HepG2 (cell line): Measurements from ENCODE around the gene M1AP. TPM values are rescaled to one million over a fixed set of nuclear protein-coding genes. Genes with fewer than 3 reads are reported as not detected.

ENCODE experiments used
- ATM ChIP-seq: fragments of 450-650 bp; IDR thresholded peaks from 2 replicates; pipeline ENCODE4 v1.7.1; 2017; ENCODE audit warnings: mild to moderate bottlenecking, borderline replicate concordance
- ETV6 ChIP-seq: sonication (generic); formaldehyde crosslinking; conservative IDR thresholded peaks from 2 replicates; pipeline ENCODE4 v1.4.0; 2020; ENCODE audit warnings: missing genetic modification reagents
- IKZF5 ChIP-seq: IDR thresholded peaks from 2 replicates; pipeline ENCODE4 v1.6.1; 2018; ENCODE audit warnings: missing genetic modification reagents, mild to moderate bottlenecking, missing compliant biosample characterization
- KAT8 ChIP-seq: IDR thresholded peaks from 2 replicates; pipeline ENCODE4 v1.6.1; 2016; ENCODE audit warnings: missing genetic modification reagents, missing compliant biosample characterization
- KLF16 ChIP-seq, 2 experiments: sonication (generic) in 1 of 2; formaldehyde crosslinking in 1 of 2; IDR thresholded peaks; 2 replicates each; pipeline versions ENCODE4 v1.6.1 to v1.8.0; 2016 to 2023; ENCODE audit warnings: missing genetic modification reagents in 2 of 2, missing compliant biosample characterization in 1 of 2
- MAFG ChIP-seq: sonication (generic); formaldehyde crosslinking; IDR thresholded peaks from 2 replicates; pipeline ENCODE4 v1.5.1; 2020; ENCODE audit warnings: mild to moderate bottlenecking, missing genetic modification reagents
- MAX ChIP-seq: IDR thresholded peaks from 2 replicates; pipeline ENCODE4 v1.6.1; 2012; ENCODE audit warnings: inconsistent platforms
- MBNL3 ChIP-seq: fragments of 250-450 bp; sonication (Bioruptor Pico); conservative IDR thresholded peaks from 2 replicates; pipeline ENCODE4 v1.8.0; 2022; ENCODE audit warnings: mild to moderate bottlenecking, inconsistent platforms
- MTF2 ChIP-seq: sonication (generic); formaldehyde crosslinking; IDR thresholded peaks from 2 replicates; pipeline ENCODE4 v1.5.0; 2020; ENCODE audit warnings: missing genetic modification reagents, borderline replicate concordance
- NFIC ChIP-seq: IDR thresholded peaks from 2 replicates; pipeline ENCODE4 v1.6.1; 2012; ENCODE audit warnings: mild to moderate bottlenecking, low read length, inconsistent platforms
- RBM22 ChIP-seq: fragments of 200-400 bp; formaldehyde crosslinking; optimal IDR thresholded peaks from 2 replicates; pipeline ENCODE3; 2017; ENCODE audit warnings: mild to moderate bottlenecking, low read length, moderate library complexity
- SMARCC2 ChIP-seq: fragments of 450-650 bp; IDR thresholded peaks from 2 replicates; pipeline ENCODE4 v1.6.1; 2017; ENCODE audit warnings: antibody characterized with exemption, mild to moderate bottlenecking
- SNRNP70 ChIP-seq: fragments of 200-400 bp; formaldehyde crosslinking; IDR thresholded peaks from 2 replicates; pipeline ENCODE4 v1.6.1; 2017; ENCODE audit warnings: mild to moderate bottlenecking, low read depth, low read length, moderate library complexity
- SOX13 ChIP-seq, 3 experiments: fragments of 450-650 bp in 1 of 3; sonication (generic) in 1 of 3; formaldehyde crosslinking in 1 of 3; IDR thresholded peaks in 2 of 3; conservative IDR thresholded peaks in 1 of 3; 2 replicates each; pipeline versions ENCODE4 v1.5.0 to v1.6.1; 2016 to 2020; ENCODE audit warnings: antibody characterized with exemption in 1 of 3, mild to moderate bottlenecking in 1 of 3, missing compliant biosample characterization in 1 of 3, missing genetic modification reagents in 1 of 3, moderate library complexity in 1 of 3
- STAG1 ChIP-seq: sonication (generic); formaldehyde crosslinking; IDR thresholded peaks from 2 replicates; pipeline ENCODE4 v1.4.0; 2020; ENCODE audit warnings: missing genetic modification reagents
- XRCC5 ChIP-seq: fragments of 200-400 bp; formaldehyde crosslinking; optimal IDR thresholded peaks from 2 replicates; pipeline ENCODE3; 2017; ENCODE audit warnings: mild to moderate bottlenecking, low read length
- ZFP37 ChIP-seq: sonication (generic); formaldehyde crosslinking; IDR thresholded peaks from 2 replicates; pipeline ENCODE4 v1.4.0; 2020; ENCODE audit warnings: missing genetic modification reagents, borderline replicate concordance
- ZFP90 ChIP-seq: sonication (generic); formaldehyde crosslinking; IDR thresholded peaks from 2 replicates; pipeline ENCODE4 v1.8.0; 2022; ENCODE audit warnings: missing genetic modification reagents, mild to moderate bottlenecking, inconsistent platforms, borderline replicate concordance
- ZNF275 ChIP-seq: sonication (generic); formaldehyde crosslinking; IDR thresholded peaks from 2 replicates; pipeline ENCODE4 v1.8.0; 2022; ENCODE audit warnings: missing genetic modification reagents, mild to moderate bottlenecking, inconsistent platforms, borderline replicate concordance
- ZNF414 ChIP-seq: sonication (generic); formaldehyde crosslinking; IDR thresholded peaks from 2 replicates; pipeline ENCODE4 v1.5.0; 2020; ENCODE audit warnings: missing genetic modification reagents
- ZNF629 ChIP-seq: sonication (generic); formaldehyde crosslinking; conservative IDR thresholded peaks from 2 replicates; pipeline ENCODE4 v1.5.0; 2020; ENCODE audit warnings: missing genetic modification reagents
- ZNF674 ChIP-seq: sonication (generic); formaldehyde crosslinking; IDR thresholded peaks from 2 replicates; pipeline ENCODE4 v1.5.0; 2020; ENCODE audit warnings: low read depth, mild to moderate bottlenecking, missing genetic modification reagents
- ZNF691 ChIP-seq: sonication (generic); formaldehyde crosslinking; IDR thresholded peaks from 2 replicates; pipeline ENCODE4 v1.4.0; 2020; ENCODE audit warnings: missing genetic modification reagents, low read depth, mild to moderate bottlenecking, borderline replicate concordance
- ZNF781 ChIP-seq: sonication (generic); formaldehyde crosslinking; IDR thresholded peaks from 2 replicates; pipeline ENCODE4 v1.5.1; 2020; ENCODE audit warnings: borderline replicate concordance, mild to moderate bottlenecking, missing genetic modification reagents; ENCODE audit errors: not compliant biosample characterization
- polyA plus RNA-seq, 8 experiments: library from polyadenylated mRNA; depleted of rRNA in 3 of 8; stranded (reverse) in 7 of 8; unstranded in 1 of 8; fragments of >200 nt; fragmentation: Illumina TruSeq in 4 of 8; extraction: Trizol in 4 of 8; gene quantifications; 2 replicates each; pipeline versions ENCODE4 v1.2.1 to v1.2.3, GENCODE V29; 2011 to 2016; ENCODE audit warnings: low read depth in 4 of 8, missing spikeins in 1 of 8, mixed read lengths in 1 of 8; ENCODE audit not compliant: insufficient read depth in 1 of 8
- total RNA-seq, 5 experiments: library from RNA; depleted of rRNA; stranded (reverse); fragments of >200 nt; fragmentation: Illumina TruSeq; extraction: Trizol; gene quantifications; 2 replicates each; pipeline ENCODE4 v1.2.3, GENCODE V29; 2016; ENCODE audit warnings: low read depth in 1 of 5

M1AP gene
- total and polyA plus RNA-seq, 2 of the 13 experiments (the other 11 are each of a cell fraction or from before 2014, with no cell fraction given): not detected

- 0 out of 2 replicates have a peak, but pooled peaks have one; percentile 19 for TF ChIP-seq IKZF5 (CRISPR knock-in tag)
- no peak for TF ChIP-seq NFIC
- no peak for TF ChIP-seq ZNF629
- no peak for TF ChIP-seq MAFG
- peak; percentile 75 for TF ChIP-seq MAX
- TF ChIP-seq XRCC5: peak; percentile 11
- 0 out of 2 replicates have a peak, but pooled peaks have one; percentile 18 for TF ChIP-seq MTF2 (CRISPR knock-in tag)
- TF ChIP-seq ZFP37 (CRISPR knock-in tag): no peak
- TF ChIP-seq ZNF414: no peak
- no peak for TF ChIP-seq ZNF275 (CRISPR knock-in tag)
- no peak for TF ChIP-seq RBM22
- TF ChIP-seq ZNF781 (CRISPR knock-in tag): peak; percentile 36
- TF ChIP-seq SOX13 (IDR thresholded peaks at IDR 0.05): no peak
- TF ChIP-seq SOX13 (CRISPR knock-in tag; conservative IDR thresholded peaks at IDR 0.05 in 1 of 2, IDR thresholded peaks at IDR 0.05 in 1 of 2): no peak
- no peak for TF ChIP-seq STAG1
- no peak for TF ChIP-seq MBNL3 (CRISPR knock-in tag)
- no peak for TF ChIP-seq ZFP90 (CRISPR knock-in tag)
- no peak for TF ChIP-seq ATM
- no peak for TF ChIP-seq ZNF674 (CRISPR knock-in tag)
- TF ChIP-seq SMARCC2: no peak
- no peak for TF ChIP-seq SNRNP70
- TF ChIP-seq KAT8 (CRISPR knock-in tag): 0 out of 2 replicates have a peak, but pooled peaks have one; percentile 55
- peak in 1 of 2 experiments; percentile 39; a peak in 1 of 4 replicates for TF ChIP-seq KLF16 (CRISPR knock-in tag; IDR thresholded peaks at IDR 0.05)
- peak; percentile 25; the same call in 1 of the 2 replicates for TF ChIP-seq ZNF691 (CRISPR knock-in tag)
- no peak for TF ChIP-seq ETV6 (CRISPR knock-in tag)
These were observed 135.2 kb downstream of the M1AP start (continued) for GRCh38 chr2:74512744-74513604.
